ENCODE measurements around the gene UBE2H. TPM values are rescaled to one million over a fixed set of nuclear protein-coding genes. Genes with fewer than 3 reads are reported as not detected.
"Not testable (repeated sequence)": the region's sequence is repeated elsewhere in the genome, so short reads cannot be mapped to it uniquely, and the experiment has no call there.

Gene UBE2H
- total RNA-seq, 3 donors from 2014 or later: 9.1 to 11.8 (median 11.5) TPM

- H3K4me1 Mint-ChIP-seq (ENCODE audit: low read depth): peaks cover 78% of the 10 kb centered on the region
- peaks cover 39% of the 10 kb centered on the region for H3K36me3 Mint-ChIP-seq (ENCODE audit: insufficient read depth)
- ATAC-seq: peak in 1 of 2 donors; percentile 29
- H3K27me3 Mint-ChIP-seq (ENCODE audit: low read depth): no peaks in the 10 kb centered on the region
- H3K9me3 Mint-ChIP-seq: peaks cover 3% of the 10 kb centered on the region
- DNase-seq: no peak
- H3K4me3 Mint-ChIP-seq: no peak overlapping the region
Measured at GRCh38 chr7:129908181-129908580, 44.6 kb downstream of the UBE2H start.

- Mint-ChIP-seq H3K4me1 (ENCODE audit: low read depth) (peaks cover 84% of the 10 kb centered on the region), H3K27me3 (ENCODE audit: low read depth) (no peaks in the 10 kb centered on the region), H3K4me3 (peak overlapping the region; percentile 23)
Measured at GRCh38 chr7:129907122-129907736, 45.5 kb downstream of the UBE2H start.

GRCh38 chr7:129906700-129907099 lies 46.1 kb downstream of the UBE2H start:
- H3K36me3 Mint-ChIP-seq (ENCODE audit: insufficient read depth): peaks cover 39% of the 10 kb centered on the region
- H3K27me3 Mint-ChIP-seq (ENCODE audit: low read depth): no peaks in the 10 kb centered on the region
- peak overlapping the region; percentile 23 for H3K4me3 Mint-ChIP-seq
- H3K9me3 Mint-ChIP-seq: peaks cover 3% of the 10 kb centered on the region
- ATAC-seq: peak; percentile 88 to 92
- H3K4me1 Mint-ChIP-seq (ENCODE audit: low read depth): peaks cover 82% of the 10 kb centered on the region
- no peak for DNase-seq

More at GRCh38 chr7:129907122-129907736, 45.5 kb downstream of the UBE2H start:
- ATAC-seq (no peak), DNase-seq (no peak)
- Mint-ChIP-seq H3K36me3 (ENCODE audit: insufficient read depth) (peaks cover 39% of the 10 kb centered on the region), H3K9me3 (peaks cover 3% of the 10 kb centered on the region)

GRCh38 chr7:129903935-129904334 lies 48.8 kb downstream of the UBE2H start:
- H3K9me3 Mint-ChIP-seq: peaks cover 3% of the 10 kb centered on the region
- peaks cover 33% of the 10 kb centered on the region for H3K36me3 Mint-ChIP-seq (ENCODE audit: insufficient read depth)
- DNase-seq (no peak), ATAC-seq (no peak)
- H3K4me3 Mint-ChIP-seq: no peak overlapping the region
- no peaks in the 10 kb centered on the region for H3K27me3 Mint-ChIP-seq (ENCODE audit: low read depth)
- peaks cover 64% of the 10 kb centered on the region for H3K4me1 Mint-ChIP-seq (ENCODE audit: low read depth)

GRCh38 chr7:129902788-129903422 lies 49.9 kb downstream of the UBE2H start:
- no peak for DNase-seq
- ATAC-seq: no peak
- Mint-ChIP-seq H3K4me1 (ENCODE audit: low read depth) (peaks cover 63% of the 10 kb centered on the region), H3K36me3 (ENCODE audit: insufficient read depth) (peaks cover 31% of the 10 kb centered on the region), H3K4me3 (no peak overlapping the region), H3K27me3 (ENCODE audit: low read depth) (no peaks in the 10 kb centered on the region), H3K9me3 (peaks cover 3% of the 10 kb centered on the region)

- Mint-ChIP-seq H3K36me3 (ENCODE audit: insufficient read depth) (peaks cover 12% of the 10 kb centered on the region), H3K4me3 (no peak overlapping the region), H3K4me1 (ENCODE audit: low read depth) (peaks cover 36% of the 10 kb centered on the region), H3K27me3 (ENCODE audit: low read depth) (no peaks in the 10 kb centered on the region), H3K9me3 (no peaks in the 10 kb centered on the region)
- DNase-seq (no peak), ATAC-seq (no peak)
Measured at GRCh38 chr7:129898502-129899160, 54.1 kb downstream of the UBE2H start.

GRCh38 chr7:129898007-129898406 lies 54.8 kb downstream of the UBE2H start:
- no peak for ATAC-seq
- no peak overlapping the region for H3K4me3 Mint-ChIP-seq

GRCh38 chr7:129896568-129897382 lies 56.0 kb downstream of the UBE2H start:
- Mint-ChIP-seq H3K27me3 (ENCODE audit: low read depth) (no peaks in the 10 kb centered on the region), H3K9me3 (no peaks in the 10 kb centered on the region), H3K4me1 (ENCODE audit: low read depth) (peaks cover 30% of the 10 kb centered on the region), H3K4me3 (no peak overlapping the region), H3K36me3 (ENCODE audit: insufficient read depth) (peaks cover 12% of the 10 kb centered on the region)
- no peak for DNase-seq
- ATAC-seq: no peak

More at GRCh38 chr7:129898007-129898406, 54.8 kb downstream of the UBE2H start:
- no peak for DNase-seq
- Mint-ChIP-seq H3K4me1 (ENCODE audit: low read depth) (peaks cover 34% of the 10 kb centered on the region), H3K36me3 (ENCODE audit: insufficient read depth) (peaks cover 12% of the 10 kb centered on the region), H3K9me3 (no peaks in the 10 kb centered on the region), H3K27me3 (ENCODE audit: low read depth) (no peaks in the 10 kb centered on the region)

- H3K4me3 Mint-ChIP-seq; H3K36me3 Mint-ChIP-seq (ENCODE audit: insufficient read depth); H3K9me3 Mint-ChIP-seq; DNase-seq; H3K27me3 Mint-ChIP-seq (ENCODE audit: low read depth); ATAC-seq: not testable (repeated sequence)
- H3K4me1 Mint-ChIP-seq (ENCODE audit: low read depth): peaks cover 24% of the 10 kb centered on the region
Measured at GRCh38 chr7:129894184-129894583, 58.6 kb downstream of the UBE2H start.

GRCh38 chr7:129890090-129890489 lies 62.7 kb downstream of the UBE2H start:
- H3K27me3 Mint-ChIP-seq (ENCODE audit: low read depth): no peaks in the 10 kb centered on the region
- DNase-seq (no peak), ATAC-seq (no peak)
- no peaks in the 10 kb centered on the region for H3K9me3 Mint-ChIP-seq
- no peak overlapping the region for H3K4me3 Mint-ChIP-seq
- peaks cover 4% of the 10 kb centered on the region for H3K4me1 Mint-ChIP-seq (ENCODE audit: low read depth)
- peaks cover 5% of the 10 kb centered on the region for H3K36me3 Mint-ChIP-seq (ENCODE audit: insufficient read depth)

- H3K4me1 Mint-ChIP-seq (ENCODE audit: low read depth): peaks cover 2% of the 10 kb centered on the region
- no peaks in the 10 kb centered on the region for H3K9me3 Mint-ChIP-seq
- H3K27me3 Mint-ChIP-seq (ENCODE audit: low read depth): no peaks in the 10 kb centered on the region
- no peak overlapping the region for H3K4me3 Mint-ChIP-seq
- ATAC-seq (no peak), DNase-seq (no peak)
- peaks cover 3% of the 10 kb centered on the region for H3K36me3 Mint-ChIP-seq (ENCODE audit: insufficient read depth)
Measured at GRCh38 chr7:129889133-129889844, 63.5 kb downstream of the UBE2H start.

GRCh38 chr7:129887865-129888264 lies 64.9 kb downstream of the UBE2H start:
- no peak overlapping the region for H3K4me3 Mint-ChIP-seq
- no peaks in the 10 kb centered on the region for H3K9me3 Mint-ChIP-seq
- DNase-seq (no peak), ATAC-seq (no peak)
- H3K36me3 Mint-ChIP-seq (ENCODE audit: insufficient read depth): peaks cover 6% of the 10 kb centered on the region
- H3K27me3 Mint-ChIP-seq (ENCODE audit: low read depth): no peaks in the 10 kb centered on the region
- peaks cover 1% of the 10 kb centered on the region for H3K4me1 Mint-ChIP-seq (ENCODE audit: low read depth)

GRCh38 chr7:129886818-129887186 lies 66.0 kb downstream of the UBE2H start:
- DNase-seq (no peak), ATAC-seq (no peak)
- H3K36me3 Mint-ChIP-seq (ENCODE audit: insufficient read depth): peaks cover 6% of the 10 kb centered on the region
- peaks cover 1% of the 10 kb centered on the region for H3K4me1 Mint-ChIP-seq (ENCODE audit: low read depth)
- H3K4me3 Mint-ChIP-seq: no peak overlapping the region
- H3K27me3 Mint-ChIP-seq (ENCODE audit: low read depth): no peaks in the 10 kb centered on the region
- H3K9me3 Mint-ChIP-seq: no peaks in the 10 kb centered on the region
